HG02884 (cell line): ENCODE measurements around the gene GABRA5.

Experiments
- ATAC-seq: cut with Tn5 transposase; IDR thresholded peaks from one replicate; pipeline ENCODE4 v1.9.1; 2021; ENCODE audit warnings: mild to moderate bottlenecking, moderate library complexity; ENCODE audit not compliant: unreplicated experiment

GABRA5 gene

GRCh38 chr15:26921433-26921832, 54.6 kb downstream of the GABRA5 start:
- no peak for ATAC-seq

GRCh38 chr15:26926081-26926480, 59.2 kb downstream of the GABRA5 start:
- no peak for ATAC-seq

- ATAC-seq = no peak
Measured at GRCh38 chr15:26928051-26928450, 61.2 kb downstream of the GABRA5 start.

- no peak for ATAC-seq
Measured at GRCh38 chr15:26929588-26929987, 62.7 kb downstream of the GABRA5 start.

GRCh38 chr15:26934848-26935247, 68.0 kb downstream of the GABRA5 start:
- ATAC-seq = no peak

GRCh38 chr15:26935322-26935721, 68.5 kb downstream of the GABRA5 start:
- no peak for ATAC-seq

GRCh38 chr15:26936502-26936901, 69.6 kb downstream of the GABRA5 start:
- no peak for ATAC-seq

GRCh38 chr15:26937134-26937533, 70.3 kb downstream of the GABRA5 start:
- no peak for ATAC-seq

- ATAC-seq = no peak
Measured at GRCh38 chr15:26939398-26939797, 72.5 kb downstream of the GABRA5 start.

- no peak for ATAC-seq
Measured at GRCh38 chr15:26941489-26941888, 74.6 kb downstream of the GABRA5 start.

- no peak for ATAC-seq
Measured at GRCh38 chr15:26943866-26944265, 77.0 kb downstream of the GABRA5 start.

- ATAC-seq = no peak
Measured at GRCh38 chr15:26945046-26945445, 78.2 kb downstream of the GABRA5 start.

- ATAC-seq = no peak
Measured at GRCh38 chr15:26950001-26950400, 83.1 kb downstream of the GABRA5 start.

GRCh38 chr15:26954403-26954802, 87.5 kb downstream of the GABRA5 start:
- no peak for ATAC-seq

- ATAC-seq = no peak
Measured at GRCh38 chr15:26967719-26968269, 100.9 kb downstream of the GABRA5 start.

GRCh38 chr15:26968806-26969205, 101.9 kb downstream of the GABRA5 start:
- no peak for ATAC-seq

- no peak for ATAC-seq
Measured at GRCh38 chr15:26970712-26971210, 103.9 kb downstream of the GABRA5 start, which contains the start of gene GABRG3. GABRG3 (plus strand) TSS chr15:26971181.

- ATAC-seq = no peak
Measured at GRCh38 chr15:26971271-26972018, 104.6 kb downstream of the GABRA5 start.

GRCh38 chr15:26972636-26973035, 105.8 kb downstream of the GABRA5 start:
- ATAC-seq = no peak

- ATAC-seq = no peak
Measured at GRCh38 chr15:26974120-26974780, 107.4 kb downstream of the GABRA5 start.

GRCh38 chr15:26981492-26981891, 114.6 kb downstream of the GABRA5 start:
- no peak for ATAC-seq

GRCh38 chr15:26983822-26984221, 117.0 kb downstream of the GABRA5 start:
- ATAC-seq = no peak
